ENCODE results near the gene FERMT3. TPM values are rescaled to one million over a fixed set of nuclear protein-coding genes. Genes with fewer than 3 reads are reported as not detected.
A peak's percentile ranks its signal among the peaks of the same experiment; 100 is the strongest.

The FERMT3 gene
- total and polyA plus RNA-seq, 2 of the 13 experiments (the other 11 are each of a cell fraction or from before 2014, with no cell fraction given) = 0.29 TPM; not detected in 1

GRCh38 chr11:64244107-64244506, 37.6 kb downstream of the FERMT3 start:
- Histone ChIP-seq H3K27ac (ENCODE audit: extremely low read length, insufficient read depth, low read length) (no peak overlapping the region), H3K79me2 (ENCODE audit: insufficient read depth, low read length) (peaks cover 26% of the 10 kb centered on the region), H3K4me2 (ENCODE audit: low read depth, low read length) (no peak overlapping the region), H3K27me3 (ENCODE audit: control insufficient read depth in 1 of 2, insufficient read depth in 2 of 2, low read length in 2 of 2) (no peaks in the 10 kb centered on the region; a peak in 1 of 5 replicates), H3K9ac (ENCODE audit: insufficient read depth, low read depth, low read length) (no peak overlapping the region), H4K20me1 (ENCODE audit: insufficient read depth, low read length) (no peaks in the 10 kb centered on the region), H3K9me3 (ENCODE audit: low read length) (no peaks in the 10 kb centered on the region), H3K36me3 (replicated peaks in 1 of 2; ENCODE audit: control insufficient read depth in 1 of 2, insufficient read depth in 2 of 2, low read length in 2 of 2) (peaks cover 0 to 11% of the 10 kb centered on the region in 2 experiments; a peak in 2 of 5 replicates), H3K4me3 (replicated peaks in 1 of 3; ENCODE audit: insufficient read depth in 1 of 3, low read depth in 2 of 3, low read length in 3 of 3) (no peak overlapping the region), H2AFZ (ENCODE audit: low read length) (no peak overlapping the region), H3K4me1 (ENCODE audit: insufficient read depth, low read length) (peaks cover 56% of the 10 kb centered on the region)
- BruUV-seq (replicated peaks) = TSS peak; percentile 27
- intact Hi-C loops (cut with micrococcal nuclease; ENCODE audit: unreplicated experiment) (loop anchor here (5.0 kb wide), 1 partner anchor 57 kb away; the partner anchor contains the start of gene STIP1), in situ Hi-C loops (cut with HindIII; ENCODE audit: extremely low pct_ligation_motif_present, low pct_unique_long_range_greater_than_20kb) (loop anchor here (5.0 kb wide), 1 partner anchor 58 kb away; the partner anchor contains the start of gene CATSPERZ)
- DNase-seq (ENCODE audit: low spot score) = no peak
- ChIA-PET CTCF (ENCODE audit: low intra/inter-chr PET ratio, low total read pairs) (no interaction called here), POLR2A (interaction anchor here (1.2 to 8.3 kb wide), 4 partner anchors 17 to 66 kb away, joined by 3 to 113 read pairs (median 11); partner anchors contain the start of genes NUDT22 and TRPT1)
- ATAC-seq = no peak
- 73% methylated on average over 5 of the region's 5 CpGs for WGBS (ENCODE audit: low lambda C conversion rate)
- FAIRE-seq = no peak
- TF ChIP-seq ZNF75D (CRISPR knock-in tag; IDR thresholded peaks at IDR 0.05; ENCODE audit: borderline replicate concordance) (0 out of 2 replicates have a peak, but pooled peaks have one; percentile 29), SSRP1 (CRISPR knock-in tag; IDR thresholded peaks at IDR 0.05) (0 out of 2 replicates have a peak, but pooled peaks have one; percentile 15), FOXO1 (CRISPR knock-in tag; IDR thresholded peaks at IDR 0.05) (no peak), ZNF3 (CRISPR knock-in tag; IDR thresholded peaks at IDR 0.05) (no peak), RBFOX2 (IDR thresholded peaks at IDR 0.05; ENCODE audit: low read depth, low read length) (no peak), RNF219 (CRISPR knock-in tag; IDR thresholded peaks at IDR 0.05) (no peak), ZBTB7A (CRISPR knock-in tag; IDR thresholded peaks at IDR 0.05) (no peak)
- TF ChIP-seq, protein P1, sequence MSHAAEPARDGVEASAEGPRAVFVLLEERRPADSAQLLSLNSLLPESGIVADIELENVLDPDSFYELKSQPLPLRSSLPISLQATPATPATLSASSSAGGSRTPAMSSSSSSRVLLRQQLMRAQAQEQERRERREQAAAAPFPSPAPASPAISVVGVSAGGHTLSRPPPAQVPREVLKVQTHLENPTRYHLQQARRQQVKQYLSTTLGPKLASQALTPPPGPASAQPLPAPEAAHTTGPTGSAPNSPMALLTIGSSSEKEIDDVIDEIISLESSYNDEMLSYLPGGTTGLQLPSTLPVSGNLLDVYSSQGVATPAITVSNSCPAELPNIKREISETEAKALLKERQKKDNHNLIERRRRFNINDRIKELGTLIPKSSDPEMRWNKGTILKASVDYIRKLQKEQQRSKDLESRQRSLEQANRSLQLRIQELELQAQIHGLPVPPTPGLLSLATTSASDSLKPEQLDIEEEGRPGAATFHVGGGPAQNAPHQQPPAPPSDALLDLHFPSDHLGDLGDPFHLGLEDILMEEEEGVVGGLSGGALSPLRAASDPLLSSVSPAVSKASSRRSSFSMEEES (CRISPR knock-in tag; IDR thresholded peaks at IDR 0.05) = no peak
- TF ChIP-seq, protein P2, sequence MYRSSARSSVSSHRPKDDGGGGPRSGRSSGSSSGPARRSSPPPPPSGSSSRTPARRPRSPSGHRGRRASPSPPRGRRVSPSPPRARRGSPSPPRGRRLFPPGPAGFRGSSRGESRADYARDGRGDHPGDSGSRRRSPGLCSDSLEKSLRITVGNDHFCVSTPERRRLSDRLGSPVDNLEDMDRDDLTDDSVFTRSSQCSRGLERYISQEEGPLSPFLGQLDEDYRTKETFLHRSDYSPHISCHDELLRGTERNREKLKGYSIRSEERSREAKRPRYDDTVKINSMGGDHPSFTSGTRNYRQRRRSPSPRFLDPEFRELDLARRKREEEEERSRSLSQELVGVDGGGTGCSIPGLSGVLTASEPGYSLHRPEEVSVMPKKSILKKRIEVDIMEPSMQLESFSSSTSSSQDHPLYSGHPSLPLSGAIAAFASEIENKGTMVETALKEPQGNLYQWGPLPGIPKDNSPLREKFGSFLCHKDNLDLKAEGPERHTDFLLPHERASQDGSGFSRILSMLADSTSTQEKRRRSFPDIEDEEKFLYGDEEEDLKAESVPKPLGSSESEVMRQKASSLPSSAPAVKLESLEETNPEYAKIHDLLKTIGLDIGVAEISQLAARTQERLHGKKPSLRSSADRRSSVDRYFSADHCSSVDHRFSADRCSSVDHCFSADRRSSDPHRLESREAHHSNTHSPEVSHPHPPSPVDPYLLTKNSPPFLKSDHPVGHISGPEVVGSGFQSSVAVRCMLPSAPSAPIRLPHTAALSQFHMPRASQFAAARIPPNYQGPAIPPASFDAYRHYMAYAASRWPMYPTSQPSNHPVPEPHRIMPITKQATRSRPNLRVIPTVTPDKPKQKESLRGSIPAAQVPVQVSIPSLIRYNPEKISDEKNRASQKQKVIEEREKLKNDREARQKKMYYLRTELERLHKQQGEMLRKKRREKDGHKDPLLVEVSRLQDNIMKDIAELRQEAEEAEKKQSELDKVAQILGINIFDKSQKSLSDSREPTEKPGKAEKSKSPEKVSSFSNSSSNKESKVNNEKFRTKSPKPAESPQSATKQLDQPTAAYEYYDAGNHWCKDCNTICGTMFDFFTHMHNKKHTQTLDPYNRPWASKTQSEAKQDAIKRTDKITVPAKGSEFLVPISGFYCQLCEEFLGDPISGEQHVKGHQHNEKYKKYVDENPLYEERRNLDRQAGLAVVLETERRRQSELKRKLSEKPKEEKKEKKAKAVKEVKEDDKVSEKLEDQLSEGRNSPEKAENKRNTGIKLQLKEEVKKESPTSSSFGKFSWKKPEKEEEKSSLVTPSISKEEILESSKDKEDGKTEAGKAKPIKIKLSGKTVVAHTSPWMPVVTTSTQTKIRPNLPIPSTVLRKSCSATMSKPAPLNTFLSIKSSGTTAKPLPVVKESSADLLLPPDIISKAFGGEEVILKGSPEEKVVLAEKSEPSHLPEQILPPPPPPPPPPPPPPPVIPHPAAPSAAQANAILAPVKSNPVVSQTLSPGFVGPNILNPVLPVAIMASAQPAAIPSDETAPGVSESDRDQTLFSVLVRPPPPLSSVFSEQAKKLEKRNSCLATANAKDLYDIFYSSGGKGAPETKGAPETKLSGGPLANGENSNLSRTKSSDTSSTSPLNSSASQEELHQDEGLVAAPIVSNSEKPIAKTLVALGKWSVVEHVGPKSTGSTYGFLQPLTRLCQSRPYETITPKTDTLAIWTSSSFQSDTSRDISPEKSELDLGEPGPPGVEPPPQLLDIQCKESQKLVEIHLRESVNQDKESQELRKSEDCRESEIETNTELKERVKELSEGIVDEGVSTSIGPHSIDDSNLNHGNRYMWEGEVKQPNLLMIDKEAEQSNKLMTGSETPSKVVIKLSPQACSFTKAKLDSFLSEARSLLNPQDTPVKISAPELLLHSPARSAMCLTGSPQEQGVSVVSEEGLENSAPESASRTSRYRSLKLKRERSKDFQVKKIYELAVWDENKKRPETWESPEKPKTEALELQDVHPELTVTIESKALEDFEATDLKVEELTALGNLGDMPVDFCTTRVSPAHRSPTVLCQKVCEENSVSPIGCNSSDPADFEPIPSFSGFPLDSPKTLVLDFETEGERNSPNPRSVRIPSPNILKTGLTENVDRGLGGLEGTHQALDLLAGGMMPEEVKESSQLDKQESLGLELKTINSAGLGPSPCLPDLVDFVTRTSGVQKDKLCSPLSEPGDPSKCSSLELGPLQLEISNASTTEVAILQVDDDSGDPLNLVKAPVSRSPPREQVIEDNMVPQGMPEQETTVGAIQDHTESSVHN (CRISPR knock-in tag; IDR thresholded peaks at IDR 0.05) = no peak
